DMS114 treated with DMSO at 0.1 percent for 48 hours (cell line): Measurements from ENCODE around the gene PRKAR2B.

Experiments
- DNase-seq: peaks from one replicate; lab custom pipeline; 2025; ENCODE audit not compliant: unreplicated experiment; lab: John Stamatoyannopoulos, UW

Gene PRKAR2B

DNA sequence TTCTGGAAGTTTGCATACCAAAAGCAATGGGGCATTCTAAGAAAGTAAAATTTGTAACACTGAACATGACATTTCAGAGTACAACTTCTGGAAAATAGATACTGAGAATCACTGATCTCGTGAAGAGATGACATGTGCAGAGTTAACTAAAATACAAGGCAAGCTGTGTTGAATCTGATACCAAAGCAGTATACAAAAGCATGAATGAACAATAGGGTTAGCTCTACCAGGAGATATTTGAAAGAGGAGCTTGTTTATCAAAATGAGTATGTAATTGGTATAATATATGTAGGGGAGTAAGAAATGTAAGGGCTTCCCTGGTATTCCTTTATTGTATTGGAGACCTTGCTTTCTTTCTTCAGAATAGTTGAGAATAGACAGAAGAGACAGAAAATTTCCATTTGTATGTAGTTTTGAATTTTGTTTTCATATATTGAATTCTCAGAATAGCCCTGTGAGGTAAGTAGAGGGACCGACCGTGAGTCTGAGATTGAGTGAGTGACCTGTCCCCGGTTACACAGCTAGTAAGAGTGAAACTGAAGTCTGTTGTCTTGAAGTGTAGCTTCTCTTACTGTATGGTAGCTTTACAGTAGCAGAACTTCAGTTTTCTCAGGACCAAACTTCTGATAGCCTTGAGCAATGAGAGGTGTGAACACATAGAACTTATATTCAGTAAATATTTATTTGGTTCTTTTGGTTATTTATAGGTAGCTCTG lies 129.3 kb downstream of the PRKAR2B start:
- DNase-seq: no peak

DNA sequence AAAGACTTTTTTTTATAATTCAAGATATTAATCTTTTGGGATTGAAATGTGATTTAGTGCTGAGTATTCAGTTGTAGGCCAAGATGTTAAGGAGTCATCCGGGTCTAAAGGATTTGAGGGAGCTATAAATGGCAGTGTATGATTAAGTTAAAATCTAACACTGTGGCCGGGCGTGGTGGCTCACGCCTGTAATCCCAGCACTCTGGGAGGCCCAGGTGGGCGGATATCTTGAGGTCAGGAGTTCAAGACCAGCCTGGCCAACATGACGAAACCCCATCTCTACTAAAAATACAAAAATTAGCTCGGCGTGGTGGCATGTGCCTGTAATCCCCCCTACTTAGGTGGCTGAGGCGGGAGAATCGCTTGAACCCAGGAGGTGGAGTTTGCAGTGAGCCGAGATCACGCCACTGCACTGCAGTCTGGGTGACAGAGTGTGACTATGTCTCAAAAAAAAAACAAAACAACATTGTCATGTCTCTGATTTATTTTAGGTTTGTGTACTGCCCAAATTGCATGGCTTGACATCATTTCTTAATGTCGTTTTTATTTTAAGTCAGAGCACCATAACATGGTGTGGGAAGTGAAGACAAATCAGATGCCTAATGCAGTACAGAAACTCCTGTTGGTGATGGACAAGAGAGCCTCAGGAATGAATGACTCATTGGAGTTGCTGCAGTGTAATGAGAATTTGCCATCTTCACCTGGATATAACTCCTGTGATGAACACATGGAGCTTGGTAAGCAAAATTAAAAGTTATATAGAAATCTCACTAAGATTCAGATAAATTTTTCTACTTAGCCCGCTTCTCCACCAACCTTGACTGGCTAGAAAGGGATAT lies 135.0 kb downstream of the PRKAR2B start:
- no peak for DNase-seq

- no peak for DNase-seq
These were observed 135.9 kb downstream of the PRKAR2B start for GRCh38 chr7:107180378-107180777.

- no peak for DNase-seq
These were observed 136.7 kb downstream of the PRKAR2B start for GRCh38 chr7:107181172-107181571.

DNA sequence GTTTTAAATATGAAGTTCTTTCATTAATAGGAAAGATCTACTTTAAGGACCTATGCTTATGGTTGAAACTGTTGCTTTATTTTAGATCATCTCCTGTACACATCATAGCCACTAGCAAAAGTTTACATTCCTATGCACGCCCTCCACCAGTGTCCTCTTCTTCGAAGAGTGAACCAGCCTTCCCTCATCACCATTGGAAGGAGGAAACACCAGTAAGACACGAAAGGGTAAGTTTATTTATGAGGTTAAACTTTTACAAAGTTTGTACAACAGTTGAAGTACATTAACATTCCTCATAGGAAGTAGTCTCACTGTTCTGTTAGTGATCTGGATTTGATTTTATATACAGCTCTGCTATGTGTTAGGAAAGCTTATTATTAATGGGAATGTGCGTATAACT lies 141.2 kb downstream of the PRKAR2B start:
- no peak for DNase-seq

DNA sequence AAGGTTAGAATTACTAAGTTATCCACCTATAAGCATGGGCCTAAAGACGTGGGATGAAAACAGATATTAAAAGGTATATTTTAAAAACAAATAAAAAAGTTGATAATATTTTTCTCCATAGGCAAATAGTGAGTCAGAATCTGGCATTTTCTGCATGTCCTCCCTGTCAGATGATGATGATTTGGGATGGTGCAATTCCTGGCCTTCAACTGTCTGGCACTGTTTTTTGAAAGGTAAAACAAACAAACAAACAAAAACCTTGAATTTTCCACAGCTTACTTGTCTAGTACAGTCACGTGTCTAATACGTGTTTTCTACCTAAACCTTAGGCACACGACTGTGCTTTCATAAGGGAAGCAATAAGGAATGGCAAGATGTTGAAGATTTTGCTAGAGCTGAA lies 141.7 kb downstream of the PRKAR2B start:
- no peak for DNase-seq

DNA sequence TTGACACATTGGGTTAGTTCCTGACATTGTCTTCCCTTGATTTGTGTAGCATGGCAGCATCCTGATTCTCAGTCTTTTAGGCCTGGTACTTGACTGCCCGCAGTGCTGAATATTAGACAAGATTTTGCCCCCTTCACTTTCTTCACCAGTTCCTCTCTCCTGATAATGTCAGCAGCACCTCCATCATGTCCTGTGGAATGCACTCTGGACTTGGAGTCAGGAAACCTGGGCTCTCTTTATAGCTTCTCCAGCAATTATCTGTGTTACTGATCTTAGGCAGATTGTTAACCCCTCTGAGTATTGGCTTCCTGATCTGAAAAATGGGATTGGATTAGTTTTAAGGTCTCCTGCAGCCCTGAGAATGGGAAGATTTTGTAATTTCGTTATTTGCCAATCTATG lies 143.3 kb downstream of the PRKAR2B start:
- DNase-seq: no peak

DNA sequence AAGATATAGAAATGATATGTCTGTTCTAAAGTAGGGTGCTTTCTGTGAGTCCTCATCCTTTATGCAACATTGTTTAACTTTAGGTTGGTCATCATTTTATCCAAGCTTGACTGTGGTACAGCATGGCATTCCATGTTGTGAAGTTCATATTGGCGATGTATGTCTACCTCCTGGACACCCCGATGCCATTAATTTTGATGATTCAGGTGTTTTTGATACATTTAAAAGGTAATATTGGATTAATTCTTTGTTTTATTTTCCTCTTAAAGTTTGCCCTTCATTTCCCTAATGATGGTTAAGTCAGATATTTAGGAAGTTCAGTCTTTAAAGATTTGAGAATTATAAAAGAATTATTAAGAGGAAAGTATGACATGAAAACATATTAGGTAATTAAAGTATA lies 145.6 kb downstream of the PRKAR2B start:
- DNase-seq: no peak

- no peak for DNase-seq
These were observed 149.5 kb downstream of the PRKAR2B start for GRCh38 chr7:107194052-107194451.

DNA sequence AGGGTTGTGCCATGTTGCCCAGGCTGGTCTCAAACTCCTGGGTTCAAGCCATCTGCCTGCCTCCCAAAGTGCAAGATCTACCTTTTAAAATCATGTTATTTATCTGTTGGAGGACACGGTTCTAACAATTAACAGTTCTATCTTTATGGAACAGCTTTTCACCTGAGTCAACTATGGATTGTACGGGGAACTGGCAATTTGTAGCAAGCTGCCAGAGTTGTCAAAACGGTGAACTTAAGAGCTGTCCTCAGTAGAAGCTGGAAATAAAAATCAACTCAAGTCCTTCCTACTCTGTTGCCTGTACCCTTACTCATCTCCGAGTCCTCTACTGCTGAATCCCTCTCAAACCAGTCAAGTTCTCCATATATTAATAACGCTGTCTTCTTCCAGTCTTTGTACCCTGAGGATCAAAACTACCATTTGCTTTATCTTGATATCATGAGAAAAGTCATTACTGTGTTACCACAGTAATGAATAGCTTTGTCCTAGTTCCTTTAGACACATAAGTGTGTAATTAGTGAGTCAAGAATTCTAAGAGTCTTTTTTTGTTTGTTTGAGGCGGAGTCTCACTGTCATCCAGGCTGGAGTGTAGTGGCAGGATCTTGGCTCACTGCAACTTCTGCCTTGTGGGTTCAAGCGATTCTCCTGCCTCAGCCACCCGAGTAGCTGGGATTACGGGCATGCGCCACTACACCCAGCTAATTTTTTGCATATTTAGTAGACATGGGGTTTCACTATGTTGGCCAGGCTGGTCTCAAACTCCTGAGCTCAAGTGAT lies 152.5 kb downstream of the PRKAR2B start:
- DNase-seq: no peak

DNA sequence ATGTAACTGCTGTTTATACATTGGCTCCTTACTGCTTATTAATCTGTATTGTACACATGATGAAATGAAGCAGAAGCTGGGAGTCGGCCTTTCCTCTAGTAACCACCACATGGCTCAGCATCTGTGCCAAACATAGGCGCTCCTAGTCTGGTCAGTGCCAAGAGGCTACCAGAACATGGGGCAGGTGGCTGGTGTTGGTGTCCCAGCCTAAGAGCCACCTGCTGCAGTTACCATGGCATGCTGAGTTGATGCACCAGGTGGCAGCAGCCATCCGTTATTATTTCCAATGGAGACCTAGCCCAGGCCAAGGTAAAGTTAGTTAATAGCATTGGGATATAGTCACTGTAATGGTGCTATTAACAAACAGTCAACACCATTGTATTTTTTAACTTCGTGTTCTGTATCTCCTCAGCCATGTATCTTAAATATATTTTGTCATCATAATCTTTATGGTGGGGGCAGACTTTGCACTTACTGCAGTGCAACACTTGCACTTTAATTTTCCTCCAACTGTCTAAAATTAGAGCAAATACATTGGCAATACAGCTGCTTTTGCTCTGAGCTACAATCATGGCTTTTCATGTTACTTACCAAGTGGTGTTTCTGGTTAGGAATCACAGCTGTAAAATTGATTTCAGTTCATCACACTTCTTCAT lies 157.4 kb downstream of the PRKAR2B start:
- DNase-seq: peak; percentile 23

- no peak for DNase-seq
These were observed 159.1 kb downstream of the PRKAR2B start for GRCh38 chr7:107203607-107204006.

DNA sequence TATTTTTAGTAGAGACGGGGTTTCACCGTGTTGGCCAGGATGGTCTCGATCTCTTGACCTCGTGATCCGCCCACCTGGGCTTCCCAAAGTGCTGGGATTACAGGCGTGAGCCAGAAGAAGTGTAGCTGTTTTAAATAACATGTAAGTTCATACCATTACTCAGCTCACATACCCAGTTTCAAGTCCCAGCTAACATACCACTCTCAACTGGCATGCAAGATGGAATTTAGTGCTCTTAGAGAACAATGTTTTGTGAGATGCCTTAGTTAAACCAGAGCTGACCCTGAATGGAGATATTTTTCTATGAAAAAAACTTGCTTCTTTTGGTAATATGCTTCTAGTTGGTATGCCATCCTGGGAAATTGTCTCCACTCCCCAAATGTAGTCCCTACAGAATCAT lies 161.6 kb downstream of the PRKAR2B start:
- DNase-seq: no peak

DNA sequence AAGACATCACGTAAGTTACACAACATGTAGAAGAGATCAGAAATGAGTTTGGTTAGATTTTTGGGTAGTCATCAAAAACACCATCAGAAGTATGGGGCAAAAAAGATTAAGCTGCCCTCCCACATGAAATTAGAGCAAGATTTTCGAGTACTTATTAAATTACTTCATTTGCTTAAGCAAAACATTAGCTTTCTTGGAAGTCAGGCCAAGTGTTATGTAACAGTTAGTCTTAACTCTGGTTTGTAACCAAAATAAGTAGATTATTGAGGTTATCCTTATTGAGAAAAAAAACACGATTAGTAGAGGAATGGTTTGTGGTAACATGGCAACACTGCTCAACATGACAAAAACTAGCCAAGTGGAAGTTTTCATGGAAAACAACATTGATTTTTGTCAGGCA lies 162.2 kb downstream of the PRKAR2B start:
- DNase-seq: no peak

DNA sequence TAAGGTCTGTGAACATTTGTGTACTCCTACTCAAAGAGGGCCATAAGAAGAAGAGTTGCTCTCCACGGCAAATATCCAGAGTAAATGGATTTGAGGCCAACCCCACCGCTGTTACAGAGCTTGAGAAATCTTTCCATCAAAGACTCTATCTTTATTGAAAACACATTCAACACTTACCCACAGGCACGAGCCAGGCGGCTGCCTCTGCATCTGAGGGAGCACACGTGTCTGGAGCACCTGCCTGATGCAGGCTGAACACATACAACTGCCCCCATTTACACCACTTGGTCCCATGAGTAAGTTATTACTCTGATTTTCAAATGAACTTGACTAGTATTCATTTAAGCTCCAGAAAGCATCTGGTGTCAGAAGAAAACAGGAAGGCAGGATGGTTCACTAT lies 163.0 kb downstream of the PRKAR2B start:
- no peak for DNase-seq

DNA sequence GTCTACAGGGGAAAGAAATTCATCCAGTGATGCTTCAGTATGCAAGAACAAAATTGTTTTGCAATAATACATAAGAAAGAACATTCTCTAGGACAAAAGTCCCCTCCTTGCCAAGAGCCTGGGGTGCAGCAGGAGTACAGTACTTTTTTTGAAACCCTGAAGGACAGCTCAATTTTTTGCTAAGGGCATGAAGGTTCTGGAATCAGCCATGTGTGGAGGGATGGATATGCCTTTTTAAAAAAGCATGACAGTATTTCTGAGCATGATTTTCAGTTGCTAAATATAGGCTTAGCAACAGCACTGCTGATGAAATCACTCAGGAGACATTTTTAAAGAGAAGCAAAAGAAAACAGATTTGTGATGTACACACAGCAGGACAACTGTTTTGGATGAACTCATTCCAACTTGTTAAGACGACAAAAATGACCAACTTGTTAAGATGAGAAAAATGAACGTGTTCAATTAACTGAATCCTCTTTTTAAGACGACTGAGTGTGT lies 163.6 kb downstream of the PRKAR2B start:
- no peak for DNase-seq

DNA sequence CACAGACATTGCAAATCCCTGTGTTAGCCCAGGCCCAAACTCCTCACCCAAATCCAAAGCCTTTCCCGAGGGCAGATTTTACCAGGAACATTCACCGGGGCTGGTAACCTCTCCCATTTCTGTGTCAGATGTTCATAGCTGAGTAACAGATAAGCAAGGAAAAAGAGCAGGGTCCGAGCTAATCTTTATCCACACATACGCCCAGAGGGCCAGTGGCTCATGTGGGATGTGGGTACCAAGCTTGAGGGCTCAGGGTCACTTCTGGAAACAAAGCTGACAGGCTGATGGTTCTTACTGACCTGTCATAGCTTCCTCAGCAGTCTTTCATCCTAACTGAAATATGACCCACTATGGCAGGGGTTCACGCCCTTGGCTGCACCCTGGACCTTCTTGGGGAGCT lies 164.1 kb downstream of the PRKAR2B start:
- DNase-seq: no peak

GRCh38 chr7:107209565-107209964 lies 165.1 kb downstream of the PRKAR2B start:
- no peak for DNase-seq

DNA sequence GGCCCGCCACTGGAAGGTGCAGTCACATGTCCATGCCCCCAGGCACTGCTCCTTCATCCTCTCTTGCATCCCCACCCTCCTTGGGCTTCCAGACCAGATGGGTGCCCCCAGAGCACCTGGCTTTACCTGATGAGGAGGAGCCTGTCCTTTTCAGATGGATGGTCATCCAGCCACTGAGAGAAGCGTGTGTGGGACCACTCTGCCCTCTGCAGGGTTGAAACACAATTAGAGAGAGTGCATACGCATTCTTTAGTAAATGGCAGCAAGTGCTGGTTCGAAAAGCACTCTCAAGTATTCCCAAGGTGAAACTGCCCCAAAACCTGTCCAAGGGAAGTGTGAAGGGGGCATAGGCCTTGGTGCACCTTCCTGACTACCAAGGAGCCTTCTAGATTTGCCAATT lies 165.9 kb downstream of the PRKAR2B start:
- no peak for DNase-seq
